Fibroblast of skin of back (primary cell): ENCODE results near the gene KLHDC3. TPM values are rescaled to one million over a fixed set of nuclear protein-coding genes. Genes with fewer than 3 reads are reported as not detected.

Source experiments
- DNase-seq: peaks from one replicate; pipeline ENCODE4 v3.0.0-alpha.2; 2013
- polyA plus RNA-seq, 2 experiments: library from polyadenylated mRNA; unstranded; fragments of 120-200 nt; gene quantifications; one replicate each; pipeline ENCODE4 v1.2.1, GENCODE V29; 2013; ENCODE audit not compliant: insufficient read length in 2 of 2

KLHDC3 gene
- polyA plus RNA-seq (2013, experiment 1 of 2; ENCODE audit: insufficient read length) = 98.0 TPM
- 79.2 TPM for polyA plus RNA-seq (2013, experiment 2 of 2; ENCODE audit: insufficient read length)

DNA sequence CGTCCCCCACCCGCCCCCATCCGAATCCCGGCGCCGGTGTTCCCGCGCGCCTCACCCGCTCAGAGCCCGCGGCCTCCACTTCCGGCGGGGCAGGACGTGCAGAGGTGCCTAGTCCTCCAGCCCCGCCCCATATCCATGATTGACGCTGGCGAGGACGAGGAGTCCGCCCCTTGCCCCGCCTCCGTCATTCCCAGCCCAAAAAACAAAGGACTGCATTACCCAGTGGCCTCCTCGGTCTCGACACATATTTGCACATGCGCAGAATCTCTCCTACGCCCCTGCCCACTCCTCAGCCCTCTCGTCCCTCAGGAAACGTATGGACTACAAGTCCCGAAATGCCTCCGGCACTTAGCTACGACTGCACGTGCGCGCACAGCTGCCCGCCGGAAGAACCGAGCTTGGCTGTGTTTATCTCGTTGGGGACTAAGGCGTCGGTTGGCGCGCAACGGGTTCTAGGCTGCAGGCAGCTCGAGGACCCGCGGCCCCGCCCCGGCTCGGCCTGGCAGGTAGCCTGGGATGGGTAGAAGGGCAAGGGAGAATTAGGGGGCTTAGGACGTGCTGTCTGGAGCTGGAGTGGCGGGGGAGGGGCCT lies at the start of gene KLHDC3, which contains the start of gene MEA1:
KLHDC3 (plus strand) TSS at position 407 of the 591 bp plus-strand sequence. CDS start 2,944 bp downstream, outside the sequence.
MEA1 (minus strand) TSS at position 104 of the 591 bp plus-strand sequence. CDS start 133 bp downstream, outside the sequence.
- peak; percentile 100 for DNase-seq

- no peak for DNase-seq
Measured at GRCh38 chr6:42966571-42966970, 47.5 kb upstream of the KLHDC3 start.

GRCh38 chr6:42967228-42967627 lies 46.8 kb upstream of the KLHDC3 start:
- DNase-seq = no peak

GRCh38 chr6:42968126-42968701 lies 45.8 kb upstream of the KLHDC3 start:
- DNase-seq = no peak

DNA sequence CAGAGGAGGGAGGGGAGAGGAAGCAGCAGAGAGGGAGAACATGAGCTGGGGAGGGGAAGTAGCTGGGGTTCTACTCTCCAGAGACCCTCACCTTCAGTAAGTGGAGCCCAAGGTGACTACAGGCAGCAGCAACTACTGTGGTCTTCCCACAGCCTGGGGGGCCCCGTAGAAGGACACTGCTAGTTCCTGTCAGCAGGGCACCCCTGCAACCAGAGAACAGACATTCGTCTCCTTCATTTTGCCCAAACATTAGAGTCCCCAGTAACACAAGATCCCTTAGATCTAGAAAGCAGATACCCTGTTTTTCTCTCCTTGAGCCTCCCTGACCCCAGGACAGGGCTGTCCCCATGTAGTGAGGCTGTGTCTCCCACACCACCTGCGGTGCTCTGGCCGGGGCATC lies 45.3 kb upstream of the KLHDC3 start:
- DNase-seq = no peak

DNA sequence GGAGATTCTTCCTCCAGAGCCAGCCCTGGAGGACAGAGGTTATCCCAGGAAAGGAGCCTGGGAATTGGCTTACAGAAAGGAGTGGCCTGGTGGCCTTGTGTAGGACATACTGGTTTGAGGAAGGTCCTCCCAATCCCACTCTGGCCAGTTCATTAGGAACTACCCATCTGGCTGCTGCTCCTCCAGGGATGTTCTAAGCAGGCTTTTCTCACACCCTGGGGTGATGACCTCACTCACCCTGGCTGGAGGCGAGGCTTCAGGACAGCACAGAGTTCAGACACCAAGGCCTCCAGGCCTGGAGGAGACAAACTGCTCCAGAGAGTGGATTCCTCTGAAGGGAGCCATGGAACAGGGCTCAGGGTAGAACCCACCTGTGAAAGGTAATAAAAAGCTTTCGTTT lies 44.6 kb upstream of the KLHDC3 start:
- no peak for DNase-seq

DNA sequence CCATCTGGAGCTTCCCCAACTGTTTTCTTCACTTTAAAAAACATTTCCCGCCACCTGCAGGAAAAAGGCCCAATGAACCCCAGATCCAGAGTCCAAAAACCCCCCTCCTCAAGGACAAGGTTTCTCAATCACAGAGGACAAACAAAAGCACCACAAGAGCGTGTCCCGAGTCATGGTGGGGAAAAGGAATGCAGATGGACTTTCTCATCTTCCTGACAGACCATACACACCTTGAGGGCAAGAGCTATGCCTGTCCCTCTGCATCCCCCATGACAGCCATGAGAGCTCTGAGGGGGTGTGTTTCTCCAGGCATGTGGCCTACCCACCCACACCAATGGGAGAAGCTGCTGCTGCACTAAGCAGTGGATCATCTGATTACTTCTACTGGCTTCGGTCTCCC lies 44.1 kb upstream of the KLHDC3 start:
- DNase-seq = no peak

- DNase-seq = peak; percentile 56
Measured at GRCh38 chr6:42970871-42971612, 43.0 kb upstream of the KLHDC3 start.

GRCh38 chr6:42971746-42972327 lies 42.2 kb upstream of the KLHDC3 start:
- no peak for DNase-seq

DNA sequence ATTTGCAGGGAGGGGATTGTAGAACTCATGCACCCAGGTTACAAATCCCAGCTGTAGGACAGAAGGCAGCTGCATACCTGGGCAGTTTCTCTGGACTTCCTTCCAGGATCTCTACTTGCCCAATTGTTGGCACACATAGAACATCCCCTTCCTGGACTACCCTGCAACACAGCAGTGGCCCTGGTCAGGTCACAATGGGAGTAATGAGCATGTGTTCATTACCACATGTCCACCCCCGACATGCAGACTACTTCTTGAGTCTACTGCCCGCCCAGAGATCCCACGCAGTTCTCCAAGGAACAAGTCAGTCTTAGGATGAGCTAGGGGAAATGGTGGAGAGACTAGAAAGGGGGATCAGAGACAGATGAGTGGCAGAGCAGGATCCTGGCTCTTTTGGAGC lies 40.1 kb upstream of the KLHDC3 start:
- DNase-seq = no peak

DNA sequence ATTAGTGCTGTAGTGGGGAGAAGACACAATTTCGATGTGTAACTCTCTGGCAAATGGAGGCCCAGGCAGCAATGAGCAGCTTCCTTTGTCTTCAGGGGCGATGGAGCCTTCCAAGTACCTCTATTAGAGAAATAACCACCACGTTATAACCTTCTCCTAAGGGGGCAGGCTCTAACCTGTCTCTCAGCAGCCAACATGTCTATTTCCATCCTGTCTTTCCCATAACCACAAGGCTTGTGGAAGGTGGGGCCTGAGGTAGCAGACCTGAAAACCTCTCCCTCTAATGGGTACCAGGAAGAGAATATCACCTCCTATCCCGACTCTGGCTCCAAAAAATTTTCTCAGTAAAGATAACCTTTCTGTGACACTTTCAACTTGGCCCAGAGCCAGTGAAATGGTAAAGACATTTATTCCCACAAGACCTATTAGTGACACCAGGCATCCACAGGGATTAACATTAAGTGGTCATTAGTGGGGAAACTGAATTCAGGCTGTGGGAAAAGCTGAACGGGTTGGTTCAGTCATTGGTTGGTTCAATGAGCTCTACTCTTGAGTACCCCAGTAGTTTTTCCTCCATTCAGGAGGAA lies 39.0 kb upstream of the KLHDC3 start:
- no peak for DNase-seq

GRCh38 chr6:42978487-42978838 lies 35.6 kb upstream of the KLHDC3 start:
- peak; percentile 51 for DNase-seq

DNA sequence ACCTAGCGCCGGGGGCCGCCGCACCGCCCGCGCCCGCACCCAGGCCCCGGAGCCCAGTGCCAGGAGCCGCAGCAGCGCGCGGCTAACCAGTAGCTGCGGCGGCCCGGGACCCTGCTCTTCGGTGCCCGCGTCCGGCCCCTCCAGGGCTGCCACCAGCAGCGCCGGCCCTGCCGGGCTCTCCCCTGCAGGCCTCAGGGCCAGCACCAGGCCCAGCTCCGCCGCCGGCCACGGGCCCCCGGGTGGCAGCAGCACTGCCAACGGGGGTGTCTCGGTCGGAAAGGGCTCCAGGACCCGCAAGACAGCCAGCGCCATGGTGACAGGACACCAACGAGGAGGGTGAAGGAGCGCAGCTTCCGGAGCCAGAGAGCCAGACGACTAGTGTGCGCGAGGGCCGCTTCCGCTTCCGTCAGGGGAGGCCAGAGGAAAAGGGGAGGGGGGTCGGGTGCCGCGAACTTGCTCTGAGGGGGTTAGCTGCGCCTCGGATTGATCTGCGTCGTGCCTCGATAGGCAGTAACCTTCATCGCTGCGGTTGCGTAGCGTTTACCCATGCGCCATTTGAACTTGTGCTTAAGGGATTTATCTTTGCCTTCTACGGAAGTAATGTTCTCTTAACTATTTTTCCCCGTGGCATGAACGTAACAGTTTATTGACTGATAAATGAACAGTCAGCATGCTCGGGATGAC lies 35.1 kb upstream of the KLHDC3 start, which contains the start of gene PEX6:
PEX6 (minus strand) TSS at position 343 of the 684 bp plus-strand sequence; CDS start at position 312, 31 bp downstream.
- DNase-seq = peak; percentile 90

DNA sequence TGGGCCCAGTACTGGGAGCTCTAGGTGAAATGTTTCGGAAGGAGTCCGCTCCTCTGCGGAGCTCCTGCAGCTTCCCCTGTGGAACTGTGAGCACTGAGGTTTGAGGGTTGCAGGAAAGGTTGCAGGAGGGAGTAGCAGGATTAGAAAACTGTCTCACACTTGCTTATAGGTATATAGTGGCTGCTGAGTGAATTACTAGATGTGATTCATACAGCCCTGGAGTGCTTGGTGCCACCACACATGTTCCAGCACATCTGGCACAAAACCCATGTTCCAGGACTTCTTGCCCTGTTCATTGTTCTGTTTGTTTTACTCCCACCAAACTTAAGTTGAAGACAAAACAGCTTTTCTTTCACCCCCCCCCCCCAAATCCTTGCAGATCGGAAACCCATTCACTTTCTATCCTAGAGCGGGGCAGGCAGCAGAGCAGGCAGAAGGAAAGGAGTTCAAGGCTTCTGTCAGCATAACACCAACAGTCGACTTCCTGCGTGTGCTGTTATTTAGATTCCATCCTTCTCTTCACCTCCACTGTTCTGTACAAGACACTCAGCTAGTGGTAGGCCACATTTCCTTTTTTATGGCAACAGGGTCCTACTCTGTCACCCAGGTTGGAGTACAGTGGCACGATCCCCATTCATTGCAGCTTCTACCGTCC lies 34.4 kb upstream of the KLHDC3 start:
- peak; percentile 23 for DNase-seq

DNA sequence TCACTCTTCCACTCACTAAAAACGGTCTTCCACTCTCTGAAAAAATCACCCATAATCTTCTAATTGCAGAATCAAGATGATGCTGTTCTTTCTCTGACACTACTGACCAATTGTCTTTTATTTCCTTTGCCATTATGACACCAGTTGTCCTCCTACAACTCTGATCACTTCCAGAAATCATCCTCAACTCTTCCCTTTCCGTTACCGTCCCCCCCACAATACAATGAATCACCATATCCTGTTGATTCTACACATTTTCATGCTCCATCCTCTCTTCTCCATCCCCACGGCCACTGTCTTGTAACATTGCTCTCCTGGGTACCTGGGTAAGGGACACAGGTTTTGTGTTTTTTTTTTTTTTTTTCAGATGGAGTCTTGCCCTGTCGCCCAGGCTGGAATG lies 32.2 kb upstream of the KLHDC3 start:
- no peak for DNase-seq

- peak; percentile 99 for DNase-seq
Measured at GRCh38 chr6:42984001-42984923, 29.8 kb upstream of the KLHDC3 start, which contains the start of gene PPP2R5D. Gene PPP2R5D, plus strand, starts transcription at chr6:42984570. Its CDS starts 108 bp downstream, at chr6:42984678.

- DNase-seq = no peak
Measured at GRCh38 chr6:42984924-42985475, 29.0 kb upstream of the KLHDC3 start.

DNA sequence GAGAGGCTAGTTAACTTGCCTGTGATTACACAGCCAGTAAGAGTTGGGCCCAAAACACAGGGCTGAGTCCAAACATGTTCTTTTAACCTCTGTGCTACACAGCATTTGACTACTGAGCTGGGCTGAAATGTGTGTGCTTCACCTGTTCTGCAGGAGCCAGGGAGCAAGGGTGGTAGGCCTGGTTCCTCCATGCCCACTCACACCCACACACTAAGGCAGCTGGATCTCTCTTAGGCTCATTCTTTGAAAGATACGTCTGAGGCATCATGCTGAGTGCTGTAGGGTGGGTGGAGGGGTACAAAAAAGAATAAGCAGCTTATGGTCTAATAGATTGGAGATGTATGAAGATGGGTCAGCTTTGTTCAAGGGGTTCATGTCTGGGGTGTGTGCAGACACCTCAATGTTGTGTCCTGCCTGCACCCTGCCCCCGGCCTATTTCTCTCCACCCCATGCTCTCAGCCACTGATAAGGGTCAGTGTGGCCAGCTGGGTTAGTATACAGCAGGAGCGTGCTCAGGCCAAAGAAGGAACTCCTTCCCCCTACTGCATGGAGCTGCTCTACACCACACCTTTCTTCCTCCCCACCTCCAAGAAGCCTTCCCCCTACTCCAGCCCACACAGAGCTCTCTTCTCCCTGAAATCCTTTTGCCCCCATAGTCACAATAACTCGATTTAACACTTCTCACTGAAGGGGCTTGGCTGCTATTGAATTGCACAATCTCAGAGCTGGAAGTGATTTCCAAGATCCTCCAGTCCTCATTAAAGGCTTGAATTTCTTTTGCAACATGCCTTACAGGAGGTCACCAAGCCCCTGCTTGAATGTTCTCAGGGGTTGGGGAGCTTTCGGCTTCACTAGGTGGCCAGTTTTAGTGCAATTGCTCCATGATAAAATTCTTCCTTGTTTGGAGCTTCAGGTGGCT lies 26.3 kb upstream of the KLHDC3 start:
- no peak for DNase-seq

- DNase-seq = no peak
Measured at GRCh38 chr6:42988486-42989020, 25.5 kb upstream of the KLHDC3 start.
